KMS-11 (cell line): Measurements from ENCODE around the gene IFTAP.

Experiments
- H2AFZ ChIP-seq: fragments of 200-600 bp; sonication (generic); 2 replicates; pipeline ENCODE4 v1.6.1; 2016; ENCODE audit warnings: antibody characterized with exemption, mixed run types, low read depth
- H3K27ac ChIP-seq: fragments of 200-600 bp; sonication (generic); 2 replicates; pipeline ENCODE4 v1.6.1; 2016; ENCODE audit warnings: mild to moderate bottlenecking, mixed run types
- H3K27me3 ChIP-seq: fragments of 200-600 bp; sonication (generic); 2 replicates; pipeline ENCODE4 v1.6.1; 2017; ENCODE audit warnings: mild to moderate bottlenecking, low read depth, mixed run types, moderate library complexity; ENCODE audit not compliant: insufficient read depth
- H3K36me3 ChIP-seq: fragments of 200-600 bp; sonication (generic); 2 replicates; pipeline ENCODE4 v1.6.1; 2017; ENCODE audit warnings: mild to moderate bottlenecking, mixed run types; ENCODE audit not compliant: insufficient read depth
- H3K4me1 ChIP-seq: fragments of 200-600 bp; sonication (generic); 2 replicates; pipeline ENCODE4 v1.6.1; 2016; ENCODE audit warnings: mild to moderate bottlenecking, low read depth, mixed run types; ENCODE audit not compliant: poor library complexity, severe bottlenecking
- H3K4me2 ChIP-seq: fragments of 200-600 bp; sonication (generic); 2 replicates; pipeline ENCODE4 v1.7.0; 2016; ENCODE audit warnings: mild to moderate bottlenecking, mixed run types
- H3K4me3 ChIP-seq: fragments of 200-600 bp; sonication (generic); IDR thresholded peaks from 2 replicates; pipeline ENCODE4 v1.6.1; 2017; ENCODE audit warnings: low read depth, low read length, mixed read lengths; ENCODE audit not compliant: insufficient read depth
- H3K79me2 ChIP-seq: fragments of 200-600 bp; sonication (generic); 2 replicates; pipeline ENCODE4 v1.6.1; 2016; ENCODE audit warnings: low read depth, mixed run types; ENCODE audit not compliant: insufficient read depth
- H3K9ac ChIP-seq: fragments of 200-600 bp; sonication (generic); 2 replicates; pipeline ENCODE4 v1.6.1; 2016; ENCODE audit warnings: mild to moderate bottlenecking, mixed run types
- H4K20me1 ChIP-seq: fragments of 200-600 bp; sonication (generic); 2 replicates; pipeline ENCODE4 v1.6.1; 2016; ENCODE audit warnings: mild to moderate bottlenecking, mixed run types; ENCODE audit not compliant: insufficient read depth
- CTCF ChIP-seq: fragments of 200-600 bp; sonication (generic); conservative IDR thresholded peaks from 2 replicates; pipeline ENCODE4 v1.6.1; 2017; ENCODE audit warnings: low read depth, mild to moderate bottlenecking, antibody characterized with exemption, low read length, moderate library complexity, mixed read lengths

The IFTAP gene

DNA sequence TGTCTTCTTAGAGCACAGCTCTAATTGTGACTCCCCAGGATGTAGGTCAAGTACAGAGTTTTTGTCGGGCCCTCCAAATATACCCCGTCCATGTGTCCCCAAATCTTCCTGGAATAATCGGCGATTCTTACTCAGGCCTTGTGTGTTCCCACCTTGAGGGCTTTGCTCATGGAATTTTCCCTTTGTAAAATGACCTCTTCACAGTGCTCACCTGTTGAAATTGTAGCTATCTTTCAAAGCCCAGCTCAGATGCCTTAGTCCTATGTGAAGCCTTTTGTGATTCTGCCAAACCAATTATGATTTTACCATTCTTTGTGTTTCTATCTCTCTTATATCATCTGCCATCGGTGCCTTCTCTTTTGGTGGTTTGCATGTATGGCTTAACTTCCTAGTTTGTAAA is 33.8 kb downstream of the IFTAP start:
- no peak overlapping the region for H3K4me3 ChIP-seq
- H3K4me1 ChIP-seq: no peaks in the 10 kb centered on the region
- no peak overlapping the region for H3K9ac ChIP-seq
- no peaks in the 10 kb centered on the region for H3K79me2 ChIP-seq
- no peaks in the 10 kb centered on the region for H3K27me3 ChIP-seq
- H3K4me2 ChIP-seq: no peak overlapping the region
- no peak for TF ChIP-seq CTCF
- no peak overlapping the region for H3K27ac ChIP-seq
- no peaks in the 10 kb centered on the region for H4K20me1 ChIP-seq
- H3K36me3 ChIP-seq: no peaks in the 10 kb centered on the region
- H2AFZ ChIP-seq: no peak overlapping the region

GRCh38 chr11:36628765-36629244 is 34.5 kb downstream of the IFTAP start:
- TF ChIP-seq CTCF: no peak
- H3K4me2 ChIP-seq: no peak overlapping the region
- H3K27ac ChIP-seq: no peak overlapping the region
- no peaks in the 10 kb centered on the region for H3K79me2 ChIP-seq
- H4K20me1 ChIP-seq: no peaks in the 10 kb centered on the region
- H2AFZ ChIP-seq: no peak overlapping the region
- H3K27me3 ChIP-seq: no peaks in the 10 kb centered on the region
- no peak overlapping the region for H3K9ac ChIP-seq
- H3K4me1 ChIP-seq: no peaks in the 10 kb centered on the region
- H3K4me3 ChIP-seq: no peak overlapping the region
- H3K36me3 ChIP-seq: no peaks in the 10 kb centered on the region

GRCh38 chr11:36631774-36632173 is 37.5 kb downstream of the IFTAP start:
- Histone ChIP-seq H2AFZ (no peak overlapping the region), H3K79me2 (no peaks in the 10 kb centered on the region), H3K9ac (no peak overlapping the region), H4K20me1 (no peaks in the 10 kb centered on the region), H3K36me3 (no peaks in the 10 kb centered on the region), H3K27me3 (no peaks in the 10 kb centered on the region), H3K4me2 (no peak overlapping the region), H3K27ac (no peak overlapping the region), H3K4me1 (no peaks in the 10 kb centered on the region), H3K4me3 (no peak overlapping the region)
- TF ChIP-seq CTCF: no peak

DNA sequence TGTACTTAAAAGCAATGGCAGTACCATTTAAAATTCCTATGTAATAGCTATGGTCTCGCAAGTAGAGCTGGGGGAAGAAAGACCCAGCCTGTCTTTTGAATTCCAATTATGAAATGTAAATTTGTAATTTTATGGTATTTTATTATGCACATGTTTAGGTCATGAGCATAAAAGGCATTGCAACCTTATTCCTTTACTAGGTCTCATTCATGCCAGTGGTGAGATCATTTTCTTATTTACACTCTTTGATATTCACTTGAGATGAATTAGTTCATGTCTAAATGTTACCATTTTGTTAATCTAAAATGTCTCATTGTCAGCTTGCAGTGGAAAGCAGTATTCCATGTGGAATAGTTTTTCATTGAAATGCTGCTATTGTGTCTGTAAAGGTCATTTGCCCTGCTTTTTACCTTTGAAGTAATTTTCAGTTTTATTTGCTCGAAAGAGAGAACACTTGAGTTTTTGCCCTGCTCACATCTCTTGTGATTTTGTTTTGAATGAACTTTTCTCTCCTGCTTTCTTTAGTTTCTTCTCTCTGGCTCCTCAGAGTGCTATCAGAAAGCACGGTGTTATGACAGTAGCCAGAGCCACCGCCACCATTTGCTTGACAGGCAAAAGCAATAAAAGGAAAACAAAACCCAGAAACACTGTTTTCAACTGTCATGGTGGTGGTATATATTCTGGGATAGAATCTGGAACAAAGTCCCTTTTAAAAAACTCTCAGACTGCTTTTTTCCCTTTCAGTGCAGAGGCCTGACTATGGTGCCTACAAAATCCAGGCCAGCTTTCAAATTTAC is 41.0 kb downstream of the IFTAP start:
- no peaks in the 10 kb centered on the region for H3K27me3 ChIP-seq
- no peak for TF ChIP-seq CTCF
- no peak overlapping the region for H2AFZ ChIP-seq

More for the DNA sequence above, 41.0 kb downstream of the IFTAP start:
- Histone ChIP-seq H3K27ac (no peak overlapping the region), H3K4me2 (no peak overlapping the region), H3K4me3 (no peak overlapping the region), H3K9ac (no peak overlapping the region), H3K4me1 (no peaks in the 10 kb centered on the region), H3K36me3 (no peaks in the 10 kb centered on the region), H4K20me1 (no peaks in the 10 kb centered on the region), H3K79me2 (no peaks in the 10 kb centered on the region)
